ENCODE results near the gene DHRS7C.

DNA sequence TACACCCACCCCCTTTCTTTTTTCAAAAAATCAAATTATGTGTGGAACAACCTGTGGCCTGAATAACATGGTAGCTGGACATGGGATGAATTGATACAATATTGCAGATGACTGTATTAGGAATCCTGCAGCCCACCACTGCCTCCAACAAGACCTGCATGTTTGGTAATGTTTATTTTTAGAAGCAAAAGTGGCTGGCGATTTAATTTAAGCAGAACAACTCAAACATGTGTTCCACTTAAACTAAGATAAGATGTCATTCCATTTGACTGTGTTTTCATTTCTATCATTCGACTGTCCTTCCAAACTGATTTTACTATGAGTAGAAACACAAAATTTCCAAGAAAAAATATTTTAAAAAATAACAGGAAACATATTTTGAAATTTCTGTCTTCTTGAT, 10.1 kb upstream of the DHRS7C start:
- no peak for TF ChIP-seq POLR2AphosphoS5 (IDR thresholded peaks at IDR 0.05)
- TF ChIP-seq, protein P1, sequence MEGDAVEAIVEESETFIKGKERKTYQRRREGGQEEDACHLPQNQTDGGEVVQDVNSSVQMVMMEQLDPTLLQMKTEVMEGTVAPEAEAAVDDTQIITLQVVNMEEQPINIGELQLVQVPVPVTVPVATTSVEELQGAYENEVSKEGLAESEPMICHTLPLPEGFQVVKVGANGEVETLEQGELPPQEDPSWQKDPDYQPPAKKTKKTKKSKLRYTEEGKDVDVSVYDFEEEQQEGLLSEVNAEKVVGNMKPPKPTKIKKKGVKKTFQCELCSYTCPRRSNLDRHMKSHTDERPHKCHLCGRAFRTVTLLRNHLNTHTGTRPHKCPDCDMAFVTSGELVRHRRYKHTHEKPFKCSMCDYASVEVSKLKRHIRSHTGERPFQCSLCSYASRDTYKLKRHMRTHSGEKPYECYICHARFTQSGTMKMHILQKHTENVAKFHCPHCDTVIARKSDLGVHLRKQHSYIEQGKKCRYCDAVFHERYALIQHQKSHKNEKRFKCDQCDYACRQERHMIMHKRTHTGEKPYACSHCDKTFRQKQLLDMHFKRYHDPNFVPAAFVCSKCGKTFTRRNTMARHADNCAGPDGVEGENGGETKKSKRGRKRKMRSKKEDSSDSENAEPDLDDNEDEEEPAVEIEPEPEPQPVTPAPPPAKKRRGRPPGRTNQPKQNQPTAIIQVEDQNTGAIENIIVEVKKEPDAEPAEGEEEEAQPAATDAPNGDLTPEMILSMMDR (IDR thresholded peaks at IDR 0.05): no peak

Measured in prostate gland (tissue), 2 donors.